ENCODE data around the gene FGGY.

The FGGY gene

DNA sequence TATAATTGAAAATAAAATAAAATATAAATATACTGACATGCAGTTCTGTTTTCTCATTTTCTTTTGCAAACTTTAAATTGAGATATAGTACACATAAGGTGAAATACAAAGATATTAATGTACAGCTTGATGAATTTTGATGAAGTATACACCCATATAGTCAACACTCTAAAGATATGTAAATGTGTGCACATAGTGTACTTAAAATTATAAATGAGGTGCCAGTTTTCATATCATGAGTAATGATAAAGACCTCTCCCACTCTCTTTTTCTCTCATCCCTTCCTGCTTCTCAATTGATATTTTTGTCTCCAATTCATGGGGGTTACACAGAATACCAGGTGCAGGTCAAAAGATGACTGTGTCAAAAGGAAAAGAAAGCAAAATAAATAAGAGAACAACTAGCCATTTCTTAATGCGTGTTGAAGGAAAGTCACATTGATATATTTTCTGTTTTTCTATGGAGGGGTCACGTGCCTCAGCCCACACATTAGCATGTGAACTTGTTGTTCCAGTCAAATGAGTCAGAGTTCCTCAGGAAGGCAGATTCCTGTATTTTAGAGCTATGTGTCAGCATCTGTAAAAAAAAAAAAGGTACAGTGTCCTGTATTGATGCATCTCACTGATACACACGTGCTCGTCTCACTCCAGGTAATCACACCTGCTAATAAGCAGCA is 453.6 kb downstream of the FGGY start:
- H3K4me3 ChIP-seq (ENCODE audit: low read depth, low read length): no peak overlapping the region

DNA sequence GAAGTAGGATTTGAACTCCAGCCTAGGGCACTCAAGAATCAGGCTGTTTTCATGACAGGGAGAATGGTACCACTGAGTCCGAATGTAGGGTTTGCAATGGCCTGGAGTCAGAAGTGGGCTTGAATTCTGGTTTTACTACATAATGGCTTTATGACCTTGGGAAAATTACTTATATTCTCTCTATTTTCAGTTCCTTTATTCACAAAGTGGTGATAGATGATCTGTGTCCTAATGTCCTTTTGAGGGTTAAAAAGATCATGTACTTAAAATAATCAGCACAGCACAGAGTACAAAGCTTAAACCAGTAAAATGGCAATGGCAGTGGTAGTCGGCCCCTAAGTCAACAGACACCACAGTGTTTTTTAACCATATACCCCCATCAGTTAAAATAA is 454.1 kb downstream of the FGGY start:
- no peak overlapping the region for H3K4me3 ChIP-seq (ENCODE audit: low read depth, low read length)

DNA sequence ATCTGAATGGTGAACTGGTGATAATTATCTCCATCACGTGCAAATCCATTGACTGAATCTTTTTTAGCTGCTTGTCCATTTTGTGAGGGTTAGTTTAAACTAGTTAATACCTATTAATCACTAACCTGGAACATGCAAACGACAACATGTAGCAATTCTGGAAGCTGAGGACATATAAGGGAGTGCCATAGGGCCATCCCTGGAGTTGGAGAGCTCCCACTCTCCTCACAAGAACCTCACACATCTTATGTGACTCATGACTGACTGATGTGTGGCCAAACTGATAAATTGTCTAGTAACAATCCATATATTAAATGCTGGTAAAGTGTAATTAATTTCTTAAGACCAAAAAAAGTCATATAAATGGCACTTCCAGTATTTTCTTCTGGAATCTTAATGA is 454.9 kb downstream of the FGGY start:
- H3K4me3 ChIP-seq (ENCODE audit: low read depth, low read length): no peak overlapping the region

DNA sequence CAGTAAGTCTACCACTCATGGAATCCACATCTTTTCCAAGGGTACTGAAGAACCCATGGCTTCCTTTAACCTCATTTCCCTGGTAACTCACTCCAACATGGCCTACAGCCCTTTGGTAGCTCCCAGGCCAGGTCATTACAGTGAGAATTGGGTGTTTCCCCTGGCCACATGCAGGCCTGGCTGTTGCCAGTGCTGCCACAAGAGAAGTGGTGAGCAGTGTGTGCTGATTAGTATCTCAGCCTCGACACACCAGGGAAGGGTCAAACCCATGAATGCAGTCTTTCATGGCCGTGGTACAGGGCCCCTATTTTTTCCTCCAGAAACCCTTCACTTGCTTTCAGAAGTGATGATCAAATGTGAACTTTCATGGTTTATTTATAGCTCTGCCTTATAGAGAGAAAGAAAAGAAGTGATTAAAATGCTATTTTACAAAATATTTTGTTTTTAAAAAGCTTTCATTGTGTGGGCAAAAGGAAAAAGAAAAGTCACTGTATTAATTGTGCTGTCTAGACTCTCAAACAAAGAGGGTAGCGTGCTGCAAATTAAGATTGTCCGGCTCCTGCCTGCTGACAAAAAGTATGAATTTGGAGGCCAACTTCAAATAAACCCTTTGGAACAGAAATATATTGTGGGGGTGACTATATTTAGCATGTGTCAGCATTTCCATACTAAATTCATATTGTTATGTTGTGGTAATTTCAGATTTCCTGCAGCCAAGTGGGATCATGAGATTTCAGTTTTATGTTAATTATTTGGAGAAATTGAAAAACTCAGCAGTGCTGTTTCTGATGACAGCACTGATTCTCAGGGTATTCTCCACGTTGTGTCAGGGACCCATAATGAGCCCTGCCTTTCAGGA is 455.9 kb downstream of the FGGY start:
- H3K4me3 ChIP-seq (ENCODE audit: low read depth, low read length): no peak overlapping the region

DNA sequence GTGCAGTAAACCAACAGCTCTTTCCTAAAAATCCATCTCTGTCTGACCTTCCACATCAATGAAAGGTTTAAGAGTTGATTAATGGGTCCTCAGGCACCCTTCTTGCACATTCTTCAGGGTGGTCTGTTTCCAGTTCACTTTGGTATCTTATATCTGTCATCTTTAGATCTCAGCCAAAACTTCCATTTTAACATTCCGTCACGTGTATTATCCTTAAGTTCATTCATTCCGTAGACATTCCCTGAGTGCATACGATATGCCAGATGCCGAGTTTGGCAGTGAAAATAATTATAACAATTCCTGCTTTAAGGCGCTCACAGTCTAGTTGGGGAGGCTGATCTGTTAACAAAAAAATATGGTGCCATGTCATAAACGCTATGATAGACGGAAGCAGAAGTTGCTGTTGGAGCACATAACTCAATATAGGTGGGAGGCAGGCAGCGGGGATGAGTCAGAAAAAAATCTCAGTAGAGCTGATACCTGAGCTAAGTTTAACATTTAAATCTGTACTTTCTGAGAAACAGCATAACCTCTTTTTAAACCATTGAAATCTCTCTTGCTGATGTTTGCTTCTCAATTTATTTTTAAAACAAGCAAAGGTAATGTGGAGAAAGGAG is 458.3 kb downstream of the FGGY start:
- H3K4me3 ChIP-seq (ENCODE audit: low read depth, low read length): no peak overlapping the region

- no peak overlapping the region for H3K4me3 ChIP-seq (ENCODE audit: low read depth, low read length)
These were observed 460.4 kb downstream of the FGGY start for GRCh38 chr1:59757197-59757747.

GRCh38 chr1:59759156-59759925 is 462.4 kb downstream of the FGGY start:
- H3K4me3 ChIP-seq (ENCODE audit: low read depth, low read length): no peak overlapping the region

- H3K4me3 ChIP-seq (ENCODE audit: low read depth, low read length): no peak overlapping the region
These were observed 464.5 kb downstream of the FGGY start for GRCh38 chr1:59761443-59761842.

DNA sequence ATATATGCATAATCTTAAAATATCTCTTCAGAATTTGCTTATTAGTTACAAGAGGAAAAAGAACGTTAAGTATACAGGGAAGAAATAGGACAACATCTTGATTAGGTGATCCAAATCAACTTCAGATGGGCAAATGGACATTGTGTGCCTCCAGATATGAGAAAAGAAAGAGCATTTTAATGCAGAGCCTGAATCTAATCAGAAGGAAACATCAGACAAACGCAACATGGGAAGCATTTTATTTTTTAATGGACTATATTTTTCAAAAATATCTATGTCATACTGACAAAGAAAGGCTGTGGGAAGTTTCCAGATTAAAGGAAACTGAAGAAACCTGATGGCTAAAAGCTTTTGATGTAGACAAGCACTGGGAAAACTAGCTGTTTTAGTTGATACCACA is 466.5 kb downstream of the FGGY start:
- H3K4me3 ChIP-seq (ENCODE audit: low read depth, low read length): no peak overlapping the region

DNA sequence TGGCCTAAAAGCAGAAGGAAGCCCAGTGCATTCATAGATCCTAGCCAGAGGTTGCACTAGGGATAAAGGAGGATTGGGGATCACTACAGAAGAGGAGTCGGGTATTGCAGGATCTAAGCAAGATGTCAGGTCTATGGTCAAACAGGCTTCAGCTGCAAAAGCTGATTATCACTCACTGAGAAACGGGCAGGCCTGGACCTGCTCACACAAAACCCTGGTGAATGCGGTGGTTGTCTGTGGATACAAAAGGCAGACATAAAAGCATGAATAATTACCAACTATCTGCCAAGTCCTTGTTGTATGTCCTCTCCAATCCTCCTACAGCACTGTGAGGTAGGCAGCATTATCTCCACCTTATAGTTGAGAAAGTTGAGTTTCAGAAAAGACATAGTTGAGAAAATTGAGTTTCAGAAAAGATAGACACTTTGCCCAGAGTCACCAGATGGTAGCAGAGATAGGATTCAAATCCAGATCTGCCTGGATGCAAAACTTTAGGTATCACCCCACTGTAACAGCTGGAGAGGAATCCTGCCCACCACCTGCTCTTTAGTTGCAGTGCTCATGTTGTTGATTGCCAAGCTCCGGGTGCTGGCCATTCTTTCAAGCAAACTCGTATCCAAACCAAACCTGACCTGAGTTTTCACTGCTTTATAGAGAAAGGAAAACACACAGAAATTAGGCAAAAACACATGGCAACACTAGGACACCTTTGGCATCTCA is 468.3 kb downstream of the FGGY start:
- H3K4me3 ChIP-seq (ENCODE audit: low read depth, low read length): no peak overlapping the region

GRCh38 chr1:59766227-59766855 is 469.4 kb downstream of the FGGY start:
- H3K4me3 ChIP-seq (ENCODE audit: low read depth, low read length): no peak overlapping the region

DNA sequence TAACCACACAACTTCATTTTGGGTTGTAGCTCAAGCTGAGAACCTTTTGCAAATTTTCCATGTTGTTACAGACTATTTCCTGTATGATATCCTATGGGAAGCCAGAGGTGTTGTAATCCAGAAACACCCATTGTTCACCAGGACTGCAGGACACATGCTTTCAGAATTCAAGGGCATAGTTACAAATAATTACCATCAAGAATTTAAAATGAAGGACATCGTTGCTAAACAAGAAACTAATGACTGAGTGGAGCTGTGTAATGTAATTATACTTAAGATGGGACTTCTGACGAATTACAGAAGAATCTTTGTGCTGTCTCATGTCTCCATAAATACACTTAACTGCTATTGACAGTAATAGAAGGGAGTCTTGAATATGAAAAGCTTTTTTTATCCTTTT is 470.2 kb downstream of the FGGY start:
- no peak overlapping the region for H3K4me3 ChIP-seq (ENCODE audit: low read depth, low read length)

- no peak overlapping the region for H3K4me3 ChIP-seq (ENCODE audit: low read depth, low read length)
These were observed 472.2 kb downstream of the FGGY start for GRCh38 chr1:59768792-59769735.

DNA sequence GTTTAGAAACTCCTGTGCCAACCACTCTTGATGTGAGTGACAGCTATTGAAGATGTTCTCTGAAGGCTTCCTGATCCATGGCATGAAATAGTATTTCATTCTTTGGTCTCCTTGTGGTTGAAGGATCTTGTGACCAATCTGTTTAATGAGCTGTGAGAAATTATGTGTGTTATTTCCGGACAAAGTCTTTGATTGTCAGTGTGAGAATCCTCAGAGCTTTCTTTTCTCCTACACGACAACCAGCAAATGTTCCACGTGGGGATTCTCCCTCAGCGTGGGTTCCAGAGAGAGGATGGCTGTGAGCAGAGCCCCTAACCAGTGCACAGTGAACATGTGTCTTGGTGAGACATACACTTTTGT is 472.8 kb downstream of the FGGY start:
- H3K4me3 ChIP-seq (ENCODE audit: low read depth, low read length): no peak overlapping the region

DNA sequence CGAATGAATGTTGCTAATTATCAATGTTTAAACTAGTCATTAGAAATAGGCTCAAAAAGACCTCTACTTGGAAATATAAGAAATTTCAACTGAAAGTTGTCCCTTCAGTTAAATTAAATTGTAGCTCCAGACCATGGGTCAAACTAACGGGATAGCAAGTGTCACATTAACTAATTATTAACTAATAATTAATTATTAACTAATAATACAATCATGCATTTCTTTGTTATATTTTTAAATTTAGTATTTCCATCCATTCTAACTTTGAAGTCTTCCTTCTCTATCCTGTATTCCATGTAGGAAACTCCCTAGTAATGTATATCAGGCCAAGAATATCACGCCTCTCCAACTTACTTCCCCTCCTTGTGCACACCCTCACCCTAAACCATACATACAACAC is 474.5 kb downstream of the FGGY start:
- H3K4me3 ChIP-seq (ENCODE audit: low read depth, low read length): no peak overlapping the region

DNA sequence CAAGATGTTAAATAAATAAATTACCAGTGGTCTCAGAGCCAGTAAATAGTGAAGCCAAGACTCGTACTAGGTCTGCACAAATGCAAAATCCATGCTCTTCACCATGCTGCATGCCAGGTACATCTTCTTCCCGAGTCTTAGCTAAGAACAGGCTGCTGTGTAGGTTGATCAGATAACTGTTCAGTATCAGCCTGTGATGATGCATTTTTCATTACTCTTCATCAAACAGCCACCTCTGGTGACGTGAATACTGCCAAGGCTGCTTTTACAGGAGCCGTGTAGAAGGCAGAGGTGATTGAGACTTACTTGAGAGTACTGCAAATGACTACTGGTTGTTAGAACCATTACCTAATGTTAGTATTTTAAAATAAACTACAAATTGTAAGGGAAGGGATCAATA is 478.6 kb downstream of the FGGY start:
- H3K4me3 ChIP-seq (ENCODE audit: low read depth, low read length): no peak overlapping the region

DNA sequence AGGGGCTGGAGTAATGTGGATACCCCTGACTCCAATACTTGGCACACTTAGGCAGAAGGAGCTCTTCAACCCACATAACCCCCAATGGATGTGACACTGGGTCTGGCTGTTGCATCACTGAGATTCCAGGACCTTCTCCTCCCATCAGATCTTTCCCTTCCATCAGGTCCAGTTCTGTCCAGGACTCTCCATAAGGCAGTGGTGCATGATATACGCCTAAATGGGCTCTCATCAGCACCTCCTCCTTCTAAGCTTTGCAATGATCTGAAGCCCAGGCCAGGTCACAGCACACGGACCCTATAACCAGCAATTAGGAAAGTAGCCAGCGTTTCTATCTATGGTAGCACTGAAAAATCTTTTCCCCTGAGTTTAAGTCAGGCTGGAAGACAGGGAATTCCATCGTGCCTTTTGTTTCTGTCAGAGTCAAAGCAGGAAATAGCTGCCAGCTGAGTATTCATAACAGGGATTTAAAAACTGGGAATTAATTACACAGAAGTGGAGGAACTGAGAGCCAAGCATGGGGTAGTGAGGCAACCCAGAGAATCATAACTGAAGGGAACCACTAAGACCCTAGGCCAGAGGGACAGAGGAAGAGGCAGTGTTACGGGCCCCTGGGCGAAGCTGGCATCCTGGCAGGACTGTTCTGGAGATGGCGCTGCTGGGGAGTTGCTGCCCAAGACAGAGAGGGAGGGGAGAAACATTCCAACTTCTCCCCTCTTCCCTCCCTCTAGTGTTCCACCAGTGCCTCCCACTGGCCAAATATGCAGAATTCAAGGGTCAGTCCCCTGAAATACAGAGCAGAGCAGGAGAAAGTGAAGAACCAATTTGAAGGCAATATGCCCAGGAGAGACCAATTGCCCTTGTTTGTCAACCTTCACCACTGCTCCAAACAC is 480.3 kb downstream of the FGGY start:
- H3K4me3 ChIP-seq (ENCODE audit: low read depth, low read length): no peak overlapping the region

DNA sequence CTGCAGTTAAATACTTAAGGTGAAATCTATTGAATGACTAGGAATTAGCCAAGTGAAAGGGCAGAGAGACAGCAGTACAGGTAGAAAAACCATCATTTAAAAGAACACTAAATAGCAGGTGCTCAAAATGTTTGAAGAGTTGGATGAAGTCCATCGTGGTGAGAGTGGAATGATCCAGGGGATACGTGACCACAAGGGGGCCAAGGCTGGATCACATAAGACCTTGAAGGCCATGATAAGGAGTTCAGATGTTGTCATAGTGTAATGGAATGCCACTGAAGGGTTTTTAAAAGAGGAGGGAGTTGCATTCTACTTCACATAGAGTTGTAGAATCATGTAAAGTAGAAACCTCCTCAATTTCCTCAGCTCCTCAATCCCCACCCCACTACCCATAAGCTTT is 483.1 kb downstream of the FGGY start:
- no peak overlapping the region for H3K4me3 ChIP-seq (ENCODE audit: low read depth, low read length)

All from iPS-11a (cell line).